ENCODE measurements around the gene SRRD. TPM values are rescaled to one million over a fixed set of nuclear protein-coding genes. Genes with fewer than 3 reads are reported as not detected.

SRRD gene
- total and polyA plus RNA-seq, 9 donors: 7.3 to 25.2 (median 18.4) TPM

- no peaks in the 10 kb centered on the region for H3K27me3 ChIP-seq
- H3K4me1 ChIP-seq (ENCODE audit: insufficient read depth): no peaks in the 10 kb centered on the region
- H3K4me3 ChIP-seq: no peak overlapping the region
- intact Hi-C loops (cut with DNase I): no loop called here
- no peaks in the 10 kb centered on the region for H3K36me3 ChIP-seq
- no peak for DNase-seq
- H3K9me3 ChIP-seq: no peaks in the 10 kb centered on the region
- no peak overlapping the region for H3K27ac ChIP-seq
- no peak for TF ChIP-seq EP300 (IDR thresholded peaks at IDR 0.05)
- no peak for TF ChIP-seq POLR2A (IDR thresholded peaks at IDR 0.05)
- TF ChIP-seq CTCF (IDR thresholded peaks at IDR 0.05): no peak
- 51 to 55% (median 53%) methylated on average over 10 of the region's 10 CpGs for WGBS, 3 donors
These were observed 20.5 kb upstream of the SRRD start for GRCh38 chr22:26463101-26463661.

GRCh38 chr22:26463688-26464087 lies 20.0 kb upstream of the SRRD start:
- Histone ChIP-seq H3K4me3 (no peak overlapping the region), H3K27ac (no peak overlapping the region), H3K27me3 (no peaks in the 10 kb centered on the region), H3K4me1 (ENCODE audit: insufficient read depth) (no peaks in the 10 kb centered on the region), H3K9me3 (no peaks in the 10 kb centered on the region), H3K36me3 (no peaks in the 10 kb centered on the region)
- WGBS, 3 donors: 58 to 73% (median 62%) methylated on average over 9 of the region's 9 CpGs
- no peak for TF ChIP-seq CTCF (IDR thresholded peaks at IDR 0.05)
- TF ChIP-seq EP300 (IDR thresholded peaks at IDR 0.05): no peak
- no peak for TF ChIP-seq POLR2A (IDR thresholded peaks at IDR 0.05)
- DNase-seq: no peak
- intact Hi-C loops (cut with DNase I): no loop called here

GRCh38 chr22:26464312-26464711 lies 19.4 kb upstream of the SRRD start:
- intact Hi-C loops (cut with DNase I): no loop called here

GRCh38 chr22:26466196-26466595 lies 17.5 kb upstream of the SRRD start:
- Histone ChIP-seq H3K36me3 (no peaks in the 10 kb centered on the region), H3K27ac (no peak overlapping the region), H3K9me3 (no peaks in the 10 kb centered on the region), H3K4me3 (no peak overlapping the region), H3K27me3 (no peaks in the 10 kb centered on the region), H3K4me1 (ENCODE audit: insufficient read depth) (no peaks in the 10 kb centered on the region)
- no peak for DNase-seq
- TF ChIP-seq POLR2A (IDR thresholded peaks at IDR 0.05): no peak
- TF ChIP-seq EP300 (IDR thresholded peaks at IDR 0.05): no peak
- intact Hi-C loops (cut with DNase I): no loop called here
- 73 to 82% (median 77%) methylated on average over 5 of the region's 5 CpGs for WGBS, 3 donors

More at GRCh38 chr22:26464312-26464711, 19.4 kb upstream of the SRRD start:
- 74 to 76% (median 75%) methylated on average over 7 of the region's 7 CpGs for WGBS, 3 donors
- Histone ChIP-seq H3K4me1 (ENCODE audit: insufficient read depth) (no peaks in the 10 kb centered on the region), H3K27me3 (no peaks in the 10 kb centered on the region), H3K4me3 (no peak overlapping the region), H3K9me3 (no peaks in the 10 kb centered on the region), H3K27ac (no peak overlapping the region), H3K36me3 (no peaks in the 10 kb centered on the region)
- no peak for DNase-seq
- TF ChIP-seq CTCF (IDR thresholded peaks at IDR 0.05) (no peak), EP300 (IDR thresholded peaks at IDR 0.05) (no peak), POLR2A (IDR thresholded peaks at IDR 0.05) (no peak)

- Histone ChIP-seq H3K27me3 (no peaks in the 10 kb centered on the region), H3K27ac (no peak overlapping the region), H3K9me3 (no peaks in the 10 kb centered on the region), H3K4me1 (ENCODE audit: insufficient read depth) (no peaks in the 10 kb centered on the region), H3K4me3 (no peak overlapping the region), H3K36me3 (no peaks in the 10 kb centered on the region)
- 88 to 94% (median 92%) methylated on average over 2 of the region's 2 CpGs for WGBS, 3 donors
- intact Hi-C loops (cut with DNase I): no loop called here
- TF ChIP-seq CTCF (IDR thresholded peaks at IDR 0.05): no peak
- TF ChIP-seq POLR2A (IDR thresholded peaks at IDR 0.05): no peak
- no peak for TF ChIP-seq EP300 (IDR thresholded peaks at IDR 0.05)
- DNase-seq: no peak
These were observed 12.9 kb upstream of the SRRD start for GRCh38 chr22:26470807-26471206.
